DOHH2 (cell line): ENCODE data around the gene KRTAP12-3.

Experiments used
- H3F3A ChIP-seq: fragments of 200-600 bp; sonication (generic), shearing (Covaris generic); 2 replicates; pipeline ENCODE4 v1.6.0; 2016; ENCODE audit warnings: antibody characterized with exemption, mild to moderate bottlenecking; ENCODE audit not compliant: control insufficient read depth, insufficient read depth
- H3K27ac ChIP-seq: fragments of 200-600 bp; sonication (generic); 2 replicates; pipeline ENCODE4 v1.5.1; 2014; ENCODE audit warnings: low read depth, mild to moderate bottlenecking, low read length, moderate library complexity
- H3K27me3 ChIP-seq: fragments of 200-600 bp; sonication (generic); 2 replicates; pipeline ENCODE4 v1.6.1; 2014; ENCODE audit warnings: mild to moderate bottlenecking, low read length, mixed read lengths; ENCODE audit not compliant: control insufficient read depth
- H3K36me3 ChIP-seq: fragments of 200-600 bp; sonication (generic); 2 replicates; pipeline ENCODE4 v1.6.1; 2014; ENCODE audit warnings: mild to moderate bottlenecking, low read length, moderate library complexity, mixed read lengths; ENCODE audit not compliant: control insufficient read depth
- H3K4me1 ChIP-seq: fragments of 200-600 bp; sonication (generic); 2 replicates; pipeline ENCODE4 v1.6.1; 2014; ENCODE audit warnings: mild to moderate bottlenecking, low read length, mixed read lengths; ENCODE audit not compliant: control insufficient read depth
- H3K4me2 ChIP-seq: fragments of 200-600 bp; sonication (generic); 2 replicates; pipeline ENCODE4 v1.6.0; 2014; ENCODE audit warnings: mild to moderate bottlenecking, low read length, moderate library complexity
- H3K4me3 ChIP-seq: fragments of 200-600 bp; sonication (generic); 2 replicates; pipeline ENCODE4 v1.5.1; 2014; ENCODE audit warnings: mild to moderate bottlenecking, low read length, mixed read lengths
- H3K79me2 ChIP-seq: fragments of 200-600 bp; sonication (generic); 2 replicates; pipeline ENCODE4 v1.6.1; 2014; ENCODE audit warnings: mild to moderate bottlenecking, low read length, mixed read lengths; ENCODE audit not compliant: control insufficient read depth
- H3K9me2 ChIP-seq: fragments of 200-600 bp; sonication (generic); replicated peaks from 2 replicates; pipeline ENCODE4 v1.6.1; 2014; ENCODE audit warnings: mild to moderate bottlenecking, low read length, mixed read lengths; ENCODE audit not compliant: control insufficient read depth
- H3K9me3 ChIP-seq: fragments of 200-600 bp; sonication (generic); 2 replicates; pipeline ENCODE4 v1.6.1; 2014; ENCODE audit warnings: antibody characterized with exemption, low read length, mixed read lengths; ENCODE audit not compliant: control insufficient read depth, insufficient read depth
- H4K20me1 ChIP-seq: fragments of 200-600 bp; sonication (generic); 2 replicates; pipeline ENCODE4 v1.6.0; 2014; ENCODE audit warnings: low read depth, mild to moderate bottlenecking, antibody characterized with exemption, low read length, moderate library complexity; ENCODE audit not compliant: control insufficient read depth, insufficient read depth
- CTCF ChIP-seq: fragments of 200-600 bp; sonication (generic); IDR thresholded peaks from one replicate; pipeline ENCODE4 v1.5.1; 2014; ENCODE audit warnings: antibody characterized with exemption, mild to moderate bottlenecking, low read depth, low read length; ENCODE audit not compliant: poor library complexity, severe bottlenecking
- EZH2phosphoT487 ChIP-seq: fragments of 200-600 bp; sonication (generic); IDR thresholded peaks from 2 replicates; pipeline ENCODE4 v1.6.1; 2017; ENCODE audit warnings: borderline replicate concordance, mild to moderate bottlenecking, antibody characterized with exemption, low read length, moderate library complexity, mixed read lengths

KRTAP12-3 gene

GRCh38 chr21:44653656-44654575 is 3.8 kb upstream of the KRTAP12-3 start:
- TF ChIP-seq EZH2phosphoT487 (no peak), CTCF (no peak)
- H3K4me1 ChIP-seq: no peaks in the 10 kb centered on the region
- H3K4me2 ChIP-seq: no peak overlapping the region
- H3K79me2 ChIP-seq: no peaks in the 10 kb centered on the region
- no peaks in the 10 kb centered on the region for H3K36me3 ChIP-seq
- H4K20me1 ChIP-seq: no peaks in the 10 kb centered on the region
- H3K9me2 ChIP-seq: no peaks in the 10 kb centered on the region
- H3K4me3 ChIP-seq: no peak overlapping the region
- H3F3A ChIP-seq: no peaks in the 10 kb centered on the region
- no peaks in the 10 kb centered on the region for H3K27me3 ChIP-seq
- no peak overlapping the region for H3K27ac ChIP-seq
- H3K9me3 ChIP-seq: no peaks in the 10 kb centered on the region

- H4K20me1 ChIP-seq: no peaks in the 10 kb centered on the region
- no peak for TF ChIP-seq EZH2phosphoT487
- TF ChIP-seq CTCF: no peak
Measured at GRCh38 chr21:44654576-44655175, 3.1 kb upstream of the KRTAP12-3 start, which contains the start of gene KRTAP12-4. KRTAP12-4 (minus strand) TSS chr21:44654659; CDS start chr21:44654614, 45 bp downstream.

GRCh38 chr21:44656868-44657267 is 864 bp upstream of the KRTAP12-3 start:
- no peak overlapping the region for H3K4me2 ChIP-seq
- TF ChIP-seq CTCF: no peak
- TF ChIP-seq EZH2phosphoT487: no peak
- H3K4me3 ChIP-seq: no peak overlapping the region
- no peaks in the 10 kb centered on the region for H3F3A ChIP-seq
- H3K79me2 ChIP-seq: no peaks in the 10 kb centered on the region
- H3K4me1 ChIP-seq: no peaks in the 10 kb centered on the region
- no peaks in the 10 kb centered on the region for H3K9me3 ChIP-seq
- no peak overlapping the region for H3K27ac ChIP-seq
- no peaks in the 10 kb centered on the region for H4K20me1 ChIP-seq
- H3K36me3 ChIP-seq: no peaks in the 10 kb centered on the region
- H3K27me3 ChIP-seq: no peaks in the 10 kb centered on the region
- H3K9me2 ChIP-seq: no peaks in the 10 kb centered on the region

More at GRCh38 chr21:44654576-44655175, 3.1 kb upstream of the KRTAP12-3 start, which contains the start of gene KRTAP12-4:
- Histone ChIP-seq H3K4me2 (no peak within 1 kb of the TSS), H3K36me3 (no peaks in the 10 kb centered on the region), H3F3A (no peaks in the 10 kb centered on the region), H3K27ac (no peak within 1 kb of the TSS), H3K4me3 (no peak within 1 kb of the TSS), H3K9me2 (no peaks in the 10 kb centered on the region), H3K4me1 (no peaks in the 10 kb centered on the region), H3K9me3 (no peaks in the 10 kb centered on the region), H3K79me2 (no peaks in the 10 kb centered on the region), H3K27me3 (no peaks in the 10 kb centered on the region)
